RWPE2 (cell line): Measurements from ENCODE around the gene RSPH1.

Experiments
- ATAC-seq: fragments of 200-7000 bp; cut with Tn5 transposase; 3 replicates; pipeline ENCODE4 v1.9.1; 2021; ENCODE audit warnings: low read depth
- DNase-seq: peaks from one replicate; pipeline ENCODE4 v3.0.0-alpha.2; 2020; ENCODE audit warnings: low spot score
- H3K27ac ChIP-seq: fragments of 450-650 bp; 2 replicates; pipeline ENCODE4 v1.5.1; 2017; ENCODE audit warnings: mild to moderate bottlenecking; ENCODE audit not compliant: poor library complexity, severe bottlenecking
- H3K27me3 ChIP-seq: fragments of 250-450 bp; sonication (Bioruptor Pico); 2 replicates; pipeline ENCODE4 v1.5.1; 2021; ENCODE audit warnings: mild to moderate bottlenecking, moderate library complexity; ENCODE audit not compliant: insufficient read depth, poor library complexity, severe bottlenecking
- H3K36me3 ChIP-seq: fragments of 250-450 bp; sonication (Bioruptor Pico); 2 replicates; pipeline ENCODE4 v1.5.1; 2020; ENCODE audit warnings: low read depth, mild to moderate bottlenecking, moderate library complexity
- H3K4me1 ChIP-seq: fragments of 250-450 bp; sonication (Bioruptor Pico); 2 replicates; pipeline ENCODE4 v1.5.1; 2021; ENCODE audit warnings: mild to moderate bottlenecking, moderate library complexity; ENCODE audit not compliant: insufficient read depth, poor library complexity, severe bottlenecking
- H3K4me3 ChIP-seq: fragments of 250-450 bp; sonication (Bioruptor Pico); 2 replicates; pipeline ENCODE4 v1.5.1; 2021; ENCODE audit warnings: mild to moderate bottlenecking, moderate library complexity; ENCODE audit not compliant: severe bottlenecking
- H3K9me3 ChIP-seq: fragments of 250-450 bp; sonication (Bioruptor Pico); 2 replicates; pipeline ENCODE4 v1.5.1; 2021; ENCODE audit warnings: mild to moderate bottlenecking, moderate library complexity; ENCODE audit not compliant: severe bottlenecking
- CTCF ChIP-seq: fragments of 450-650 bp; IDR thresholded peaks from one replicate; pipeline ENCODE4 v1.5.1; 2017; ENCODE audit warnings: mild to moderate bottlenecking, moderate library complexity; ENCODE audit not compliant: poor library complexity, severe bottlenecking

RSPH1 gene

GRCh38 chr21:42460391-42461184, 35.4 kb downstream of the RSPH1 start:
- Histone ChIP-seq H3K4me1 (no peaks in the 10 kb centered on the region), H3K9me3 (no peaks in the 10 kb centered on the region), H3K27ac (no peak overlapping the region), H3K4me3 (no peak overlapping the region), H3K36me3 (no peaks in the 10 kb centered on the region), H3K27me3 (no peaks in the 10 kb centered on the region)
- TF ChIP-seq CTCF, result no peak
- no peak for ATAC-seq
- DNase-seq, result no peak

- H3K27me3 ChIP-seq, result no peaks in the 10 kb centered on the region
- H3K4me3 ChIP-seq, result no peak overlapping the region
- DNase-seq (no peak), ATAC-seq (no peak)
- H3K27ac ChIP-seq, result no peak overlapping the region
- H3K9me3 ChIP-seq, result no peaks in the 10 kb centered on the region
- TF ChIP-seq CTCF, result no peak
- H3K36me3 ChIP-seq, result no peaks in the 10 kb centered on the region
- no peaks in the 10 kb centered on the region for H3K4me1 ChIP-seq
Measured at GRCh38 chr21:42459546-42460215, 36.3 kb downstream of the RSPH1 start.

GRCh38 chr21:42459082-42459460, 37.0 kb downstream of the RSPH1 start:
- ATAC-seq, result no peak
- Histone ChIP-seq H3K4me3 (no peak overlapping the region), H3K9me3 (no peaks in the 10 kb centered on the region), H3K27me3 (no peaks in the 10 kb centered on the region), H3K4me1 (no peaks in the 10 kb centered on the region), H3K36me3 (no peaks in the 10 kb centered on the region), H3K27ac (no peak overlapping the region)
- DNase-seq, result no peak
- no peak for TF ChIP-seq CTCF

GRCh38 chr21:42456457-42456856, 39.6 kb downstream of the RSPH1 start:
- Histone ChIP-seq H3K4me3 (no peak overlapping the region), H3K27me3 (no peaks in the 10 kb centered on the region), H3K4me1 (no peaks in the 10 kb centered on the region), H3K9me3 (no peaks in the 10 kb centered on the region), H3K36me3 (no peaks in the 10 kb centered on the region), H3K27ac (no peak overlapping the region)
- no peak for DNase-seq
- no peak for ATAC-seq
- TF ChIP-seq CTCF, result no peak
